Natural killer cell (primary cell): ENCODE results near the gene PRRT2. TPM values are rescaled to one million over a fixed set of nuclear protein-coding genes. Genes with fewer than 3 reads are reported as not detected.

Experiments used
- ATAC-seq, 3 donors: fragments of 150-1000 bp in 2 of 3; fragments of 200-7000 bp in 1 of 3; cut with Tn5 transposase; 1 replicate in 1 of 3; 2 replicates in 2 of 3; pipeline ENCODE4 v1.10.0; 2021; ENCODE audit warnings: mild to moderate bottlenecking in 2 of 3, moderate library complexity in 2 of 3
- DNase-seq, 2 donors: peaks; one replicate each; pipeline versions ENCODE4 v3.0.0 to v3.0.0-alpha.2; 2013 to 2021; ENCODE audit warnings: mixed read lengths in 1 of 2
- H3K27ac ChIP-seq: one replicate; pipeline ENCODE4 v1.5.1; 2013; ENCODE audit warnings: mild to moderate bottlenecking, low read length
- H3K27me3 ChIP-seq: one replicate; pipeline ENCODE4 v1.6.1; 2013; ENCODE audit warnings: low read length; ENCODE audit not compliant: control insufficient read depth, insufficient read depth
- H3K36me3 ChIP-seq: one replicate; pipeline ENCODE4 v1.6.1; 2013; ENCODE audit warnings: low read length; ENCODE audit not compliant: control insufficient read depth, insufficient read depth
- H3K4me1 ChIP-seq: one replicate; pipeline ENCODE4 v1.6.1; 2013; ENCODE audit warnings: low read length; ENCODE audit not compliant: control insufficient read depth, insufficient read depth
- H3K4me3 ChIP-seq: one replicate; pipeline ENCODE4 v1.5.1; 2013; ENCODE audit warnings: low read length
- H3K9me3 ChIP-seq: one replicate; pipeline ENCODE4 v1.6.1; 2013; ENCODE audit warnings: low read length; ENCODE audit not compliant: control insufficient read depth, insufficient read depth
- H3K27ac Mint-ChIP-seq, 2 donors: one replicate each; pipeline ENCODE4 v1.8.0; 2022; ENCODE audit warnings: mild to moderate bottlenecking in 2 of 2, mixed read lengths in 2 of 2, moderate library complexity in 1 of 2
- H3K27me3 Mint-ChIP-seq, 2 donors: one replicate each; pipeline ENCODE4 v1.8.0; 2022; ENCODE audit warnings: low read depth in 2 of 2, mixed read lengths in 2 of 2
- H3K36me3 Mint-ChIP-seq: one replicate; pipeline ENCODE4 v1.8.0; 2022; ENCODE audit warnings: mixed read lengths
- H3K4me1 Mint-ChIP-seq, 2 donors: one replicate each; pipeline ENCODE4 v1.8.0; 2022; ENCODE audit warnings: mixed read lengths in 2 of 2
- H3K4me3 Mint-ChIP-seq: one replicate; pipeline ENCODE4 v1.8.0; 2022; ENCODE audit warnings: mild to moderate bottlenecking, moderate library complexity, mixed read lengths
- H3K9me3 Mint-ChIP-seq, 2 donors: one replicate each; pipeline ENCODE4 v1.8.0; 2022; ENCODE audit warnings: mixed read lengths in 2 of 2
- WGBS: methylation state at CpG from one replicate; pipeline ENCODE4 v1.1.7; 2013; ENCODE audit warnings: missing lambda C conversion rate; ENCODE audit not compliant: insufficient coverage; 5-methylcytosine and 5-hydroxymethylcytosine counted together
- intact Hi-C: fragments of 100-400 bp; cut with micrococcal nuclease; formaldehyde crosslinking; loops from one replicate; pipeline ENCODE4 v1.14.2; 2022
- total RNA-seq, 4 donors: library from RNA; stranded (reverse); fragments of 120-200 nt in 1 of 4; gene quantifications; one replicate each; pipeline versions ENCODE4 v1.2.3 to v1.2.4, GENCODE V29; 2013 to 2022
- TF ChIP-seq, protein P1 (sequence below): fragments of 200-600 bp; IDR thresholded peaks from one replicate; pipeline ENCODE4 v1.8.0; 2022; ENCODE audit warnings: antibody characterized with exemption

PRRT2 gene
- total RNA-seq, 3 donors from 2014 or later (not counting 1 experiment from before 2014, with no cell fraction given), result 0.70 to 1.4 (median 0.91) TPM

DNA sequence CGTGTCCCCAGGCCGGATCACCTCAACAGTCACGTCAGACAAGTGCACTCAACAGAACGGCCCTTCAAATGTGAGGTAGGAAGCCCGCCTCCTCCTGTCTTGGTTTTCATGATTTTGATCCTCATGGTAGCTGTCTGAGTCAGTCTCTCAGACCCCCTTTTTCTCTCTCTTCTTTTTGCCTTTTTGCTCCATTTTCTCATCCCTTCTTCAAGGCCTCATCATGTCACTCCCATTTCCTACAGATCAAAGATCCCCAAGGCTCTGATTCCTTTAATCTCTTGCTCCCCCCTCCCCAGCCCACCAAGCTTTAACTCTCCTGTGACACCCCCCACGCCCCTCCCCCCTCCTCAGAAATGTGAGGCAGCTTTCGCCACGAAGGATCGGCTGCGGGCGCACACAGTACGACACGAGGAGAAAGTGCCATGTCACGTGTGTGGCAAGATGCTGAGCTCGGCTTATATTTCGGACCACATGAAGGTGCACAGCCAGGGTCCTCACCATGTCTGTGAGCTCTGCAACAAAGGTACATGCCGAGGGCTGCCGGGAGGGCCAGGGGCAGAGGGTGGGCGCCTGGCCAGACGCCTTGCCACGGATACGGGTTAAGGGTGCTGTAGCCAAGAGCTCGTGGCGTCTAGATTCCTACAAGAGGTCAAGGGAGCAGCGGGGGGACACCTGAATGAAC lies 3.6 kb upstream of the PRRT2 start:
- H3K27me3 ChIP-seq, result no peaks in the 10 kb centered on the region
- WGBS, result 46% methylated on average over 25 of the region's 25 CpGs
- no peaks in the 10 kb centered on the region for H3K36me3 Mint-ChIP-seq
- peaks cover 45 to 66% of the 10 kb centered on the region in 2 donors for H3K4me1 Mint-ChIP-seq
- H3K9me3 ChIP-seq, result no peaks in the 10 kb centered on the region
- peak overlapping the region; percentile 93 for H3K27ac Mint-ChIP-seq
- H3K27me3 Mint-ChIP-seq, result no peaks in the 10 kb centered on the region
- peaks cover 20% of the 10 kb centered on the region for H3K36me3 ChIP-seq
- ATAC-seq (peak in 1 of 3 donors; percentile 1), DNase-seq (peak; percentile 31 to 64)
- intact Hi-C loops, result loop anchor here (5.0 kb wide), 3 partner anchors 164 to 564 kb away; partner anchors contain the start of genes MYL11, TAOK2 and TBC1D10B
- H3K4me1 ChIP-seq, result peaks cover 68% of the 10 kb centered on the region
- H3K4me3 ChIP-seq, result peak overlapping the region; percentile 43
- H3K27ac ChIP-seq, result peak overlapping the region; percentile 94
- H3K9me3 Mint-ChIP-seq, result no peaks in the 10 kb centered on the region
- TF ChIP-seq, protein P1, sequence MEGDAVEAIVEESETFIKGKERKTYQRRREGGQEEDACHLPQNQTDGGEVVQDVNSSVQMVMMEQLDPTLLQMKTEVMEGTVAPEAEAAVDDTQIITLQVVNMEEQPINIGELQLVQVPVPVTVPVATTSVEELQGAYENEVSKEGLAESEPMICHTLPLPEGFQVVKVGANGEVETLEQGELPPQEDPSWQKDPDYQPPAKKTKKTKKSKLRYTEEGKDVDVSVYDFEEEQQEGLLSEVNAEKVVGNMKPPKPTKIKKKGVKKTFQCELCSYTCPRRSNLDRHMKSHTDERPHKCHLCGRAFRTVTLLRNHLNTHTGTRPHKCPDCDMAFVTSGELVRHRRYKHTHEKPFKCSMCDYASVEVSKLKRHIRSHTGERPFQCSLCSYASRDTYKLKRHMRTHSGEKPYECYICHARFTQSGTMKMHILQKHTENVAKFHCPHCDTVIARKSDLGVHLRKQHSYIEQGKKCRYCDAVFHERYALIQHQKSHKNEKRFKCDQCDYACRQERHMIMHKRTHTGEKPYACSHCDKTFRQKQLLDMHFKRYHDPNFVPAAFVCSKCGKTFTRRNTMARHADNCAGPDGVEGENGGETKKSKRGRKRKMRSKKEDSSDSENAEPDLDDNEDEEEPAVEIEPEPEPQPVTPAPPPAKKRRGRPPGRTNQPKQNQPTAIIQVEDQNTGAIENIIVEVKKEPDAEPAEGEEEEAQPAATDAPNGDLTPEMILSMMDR, result no peak
- peak overlapping the region; percentile 86 for H3K4me3 Mint-ChIP-seq

DNA sequence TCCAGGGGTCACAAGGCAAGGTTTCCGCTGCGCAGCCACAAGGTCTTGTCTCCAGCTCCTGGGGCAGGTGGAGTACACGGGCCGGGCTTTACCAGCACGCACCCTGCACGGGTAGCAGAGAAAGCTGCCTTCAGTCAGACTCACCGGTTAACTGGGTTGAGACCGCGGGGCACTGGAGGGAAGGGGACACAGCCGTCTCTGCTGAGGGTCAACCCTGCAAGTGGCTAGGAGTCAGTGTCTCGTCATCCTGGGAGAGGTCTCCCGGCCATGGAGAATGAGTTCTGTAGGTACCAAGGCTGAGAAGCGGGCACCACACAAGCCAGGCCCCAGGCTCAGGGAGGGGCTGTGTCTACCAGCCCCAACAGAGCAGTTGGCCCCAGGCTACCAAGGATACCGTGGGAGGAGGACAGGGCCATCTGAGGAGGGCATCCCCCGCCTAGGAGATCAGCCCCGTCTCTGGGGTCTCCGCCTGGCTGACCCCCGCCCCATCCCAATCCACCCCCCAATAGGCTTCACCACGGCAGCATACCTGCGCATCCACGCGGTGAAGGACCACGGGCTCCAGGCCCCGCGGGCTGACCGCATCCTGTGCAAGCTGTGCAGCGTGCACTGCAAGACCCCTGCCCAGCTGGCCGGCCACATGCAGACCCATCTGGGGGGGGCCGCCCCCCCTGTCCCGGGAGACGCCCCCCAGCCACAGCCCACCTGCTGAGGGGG lies 2.8 kb upstream of the PRRT2 start:
- peak overlapping the region; percentile 93 for H3K27ac Mint-ChIP-seq
- Histone ChIP-seq H3K27ac (peak overlapping the region; percentile 94), H3K27me3 (no peaks in the 10 kb centered on the region), H3K4me3 (no peak overlapping the region), H3K36me3 (peaks cover 20% of the 10 kb centered on the region), H3K9me3 (no peaks in the 10 kb centered on the region), H3K4me1 (peaks cover 63% of the 10 kb centered on the region)
- H3K9me3 Mint-ChIP-seq, result no peaks in the 10 kb centered on the region
- peak in 1 of 2 donors; percentile 24 for DNase-seq
- H3K4me3 Mint-ChIP-seq, result peak overlapping the region; percentile 86
- no peak for ATAC-seq
- H3K27me3 Mint-ChIP-seq, result no peaks in the 10 kb centered on the region
- intact Hi-C loops, result loop anchor here (5.0 kb wide), 3 partner anchors 163 to 563 kb away; partner anchors contain the start of genes MYL11, TAOK2 and TBC1D10B
- H3K4me1 Mint-ChIP-seq, result peaks cover 37 to 64% of the 10 kb centered on the region in 2 donors
- no peaks in the 10 kb centered on the region for H3K36me3 Mint-ChIP-seq
- 75% methylated on average over 28 of the region's 31 CpGs for WGBS
- TF ChIP-seq, protein P1, result no peak

DNA sequence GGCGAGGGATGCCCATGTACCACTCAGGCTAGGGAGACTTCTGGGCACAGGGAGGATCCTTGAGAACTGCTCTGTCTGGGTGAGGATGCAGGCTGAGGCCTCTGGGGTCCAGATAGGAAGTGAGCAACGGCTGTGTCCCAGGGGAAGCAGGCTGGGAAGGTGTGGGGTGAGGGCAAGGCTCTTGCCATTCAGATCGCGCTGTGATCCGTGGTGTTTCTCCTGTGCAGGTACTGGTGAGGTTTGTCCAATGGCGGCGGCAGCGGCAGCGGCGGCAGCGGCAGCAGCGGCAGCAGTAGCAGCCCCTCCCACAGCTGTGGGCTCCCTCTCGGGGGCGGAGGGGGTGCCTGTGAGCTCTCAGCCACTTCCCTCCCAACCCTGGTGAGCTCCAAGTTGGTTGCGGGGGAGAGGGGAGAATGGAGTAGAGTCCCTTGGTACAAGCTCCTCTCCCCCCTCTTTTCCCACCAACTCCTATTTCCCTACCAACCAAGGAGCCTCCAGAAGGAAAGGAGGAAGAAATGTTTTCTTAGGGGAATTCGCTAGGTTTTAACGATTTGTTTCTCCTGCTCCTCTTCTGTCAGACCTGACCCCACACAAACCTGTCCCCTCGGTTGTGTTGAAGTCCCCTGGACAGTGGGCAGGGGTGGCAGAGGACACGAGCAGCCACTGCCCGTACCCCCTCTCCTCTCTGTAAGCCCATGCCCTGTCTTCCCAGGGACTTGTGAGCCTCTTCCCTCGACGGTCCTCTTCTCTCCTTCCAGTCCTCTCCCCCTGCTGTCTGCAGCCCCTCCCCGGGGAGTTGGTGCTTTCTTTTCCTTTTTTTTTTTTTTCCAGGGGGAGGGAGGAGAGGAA lies 1.9 kb upstream of the PRRT2 start:
- DNase-seq (peak in 1 of 2 donors; percentile 74), ATAC-seq (no peak)
- peaks cover 61% of the 10 kb centered on the region for H3K4me1 ChIP-seq
- H3K27me3 Mint-ChIP-seq, result peaks cover 0 to 2% of the 10 kb centered on the region in 2 donors
- no peak overlapping the region for H3K4me3 ChIP-seq
- H3K27me3 ChIP-seq, result no peaks in the 10 kb centered on the region
- WGBS, result 68% methylated on average over 21 of the region's 23 CpGs
- intact Hi-C loops, result loop anchor here (5.0 kb wide), 3 partner anchors 162 to 562 kb away; partner anchors contain the start of genes MYL11, TAOK2 and TBC1D10B
- TF ChIP-seq, protein P1, result no peak
- H3K4me3 Mint-ChIP-seq, result peak overlapping the region; percentile 55
- H3K27ac ChIP-seq, result peak overlapping the region; percentile 59
- H3K36me3 Mint-ChIP-seq, result no peaks in the 10 kb centered on the region
- peak overlapping the region; percentile 78 to 85 for H3K27ac Mint-ChIP-seq
- peaks cover 20% of the 10 kb centered on the region for H3K36me3 ChIP-seq
- H3K9me3 ChIP-seq, result no peaks in the 10 kb centered on the region
- no peaks in the 10 kb centered on the region for H3K9me3 Mint-ChIP-seq
- peaks cover 35 to 66% of the 10 kb centered on the region in 2 donors for H3K4me1 Mint-ChIP-seq
